PC-3 (cell line): ENCODE results near the gene RAB18. TPM values are rescaled to one million over a fixed set of nuclear protein-coding genes. Genes with fewer than 3 reads are reported as not detected.

Source experiments
- ATAC-seq: fragments of 200-7000 bp; cut with Tn5 transposase; 2 replicates; pipeline ENCODE4 v1.9.1; 2020; ENCODE audit warnings: mild to moderate bottlenecking, moderate library complexity
- BruUV-seq: library from RNA; stranded (reverse); fragments of 400-500 nt; replicated peaks from 2 replicates; lab custom pipeline; 2021; lab: Mats Ljungman, UMichigan
- CTCF ChIA-PET: fragments of 300-600 bp; sonication (Branson Sonifier 250); formaldehyde crosslinking; loops from one replicate; lab custom pipeline; 2022; ENCODE audit warnings: antibody characterized with exemption; lab: Charles Lee
- POLR2A ChIA-PET: fragments of 300-600 bp; sonication (Branson Sonifier 250); formaldehyde crosslinking; loops from one replicate; lab custom pipeline; 2022; ENCODE audit warnings: antibody characterized with exemption; ENCODE audit not compliant: unreplicated experiment; lab: Charles Lee
- DNase-seq: peaks from one replicate; pipeline ENCODE4 v3.0.0-alpha.2; 2015
- H2AFZ ChIP-seq: fragments of 300-600 bp; sonication (generic); 2 replicates; pipeline ENCODE4 v1.6.0; 2016; ENCODE audit warnings: antibody characterized with exemption, low read length
- H3F3A ChIP-seq: fragments of 300-600 bp; sonication (generic); one replicate; pipeline ENCODE4 v1.6.0; 2017; ENCODE audit warnings: antibody characterized with exemption, low read length, control low read depth, mild to moderate bottlenecking; ENCODE audit not compliant: unreplicated experiment
- H3K27ac ChIP-seq: fragments of 300-600 bp; sonication (generic); 2 replicates; pipeline ENCODE4 v1.5.1; 2016; ENCODE audit warnings: mild to moderate bottlenecking, low read length
- H3K27me3 ChIP-seq: fragments of 300-600 bp; sonication (generic); 2 replicates; pipeline ENCODE4 v1.6.1; 2016; ENCODE audit warnings: low read length, mixed read lengths
- H3K36me3 ChIP-seq: fragments of 300-600 bp; sonication (generic); 2 replicates; pipeline ENCODE4 v1.6.1; 2016; ENCODE audit warnings: low read depth, mixed run types, low read length, mixed read lengths
- H3K4me1 ChIP-seq: fragments of 300-600 bp; sonication (generic); 2 replicates; pipeline ENCODE4 v1.5.1; 2016; ENCODE audit warnings: low read length; ENCODE audit not compliant: insufficient read depth
- H3K4me2 ChIP-seq: fragments of 300-600 bp; sonication (generic); 2 replicates; pipeline ENCODE4 v1.6.0; 2016; ENCODE audit warnings: low read length
- H3K4me3 ChIP-seq: fragments of 300-600 bp; sonication (generic); 2 replicates; pipeline ENCODE4 v1.5.1; 2016; ENCODE audit warnings: mild to moderate bottlenecking, low read length, mixed read lengths
- H3K79me2 ChIP-seq: fragments of 300-600 bp; sonication (generic); 2 replicates; pipeline ENCODE4 v1.6.1; 2017; ENCODE audit warnings: low read length, mixed read lengths
- H3K9ac ChIP-seq: fragments of 300-600 bp; sonication (generic); 2 replicates; pipeline ENCODE4 v1.6.0; 2016; ENCODE audit warnings: mild to moderate bottlenecking, low read length
- H3K9me2 ChIP-seq: fragments of 300-600 bp; sonication (generic); replicated peaks from 2 replicates; pipeline ENCODE4 v1.6.1; 2016; ENCODE audit warnings: mixed run types, low read length, mixed read lengths
- H3K9me3 ChIP-seq: fragments of 300-600 bp; sonication (generic); 2 replicates; pipeline ENCODE4 v1.6.1; 2016; ENCODE audit warnings: low read length, mixed read lengths
- H4K20me1 ChIP-seq: fragments of 300-600 bp; sonication (generic); 2 replicates; pipeline ENCODE4 v1.6.1; 2016; ENCODE audit warnings: low read length, mixed read lengths
- EZH2 ChIP-seq: fragments of 300-600 bp; sonication (generic); IDR thresholded peaks from one replicate; pipeline ENCODE4 v1.6.1; 2017; ENCODE audit warnings: antibody characterized with exemption, mild to moderate bottlenecking, low read length; ENCODE audit not compliant: unreplicated experiment
- EZH2phosphoT487 ChIP-seq: fragments of 300-600 bp; sonication (generic); IDR thresholded peaks from 2 replicates; pipeline ENCODE4 v1.6.1; 2018; ENCODE audit warnings: mild to moderate bottlenecking, antibody characterized with exemption, low read length, borderline replicate concordance
- intact Hi-C: fragments of 100-400 bp; cut with micrococcal nuclease; formaldehyde crosslinking; loops from 2 replicates; pipeline ENCODE4 v1.9.0; 2023
- total RNA-seq: library from RNA; depleted of rRNA; stranded (reverse); fragments of >200 nt; gene quantifications from 2 replicates; pipeline ENCODE4 v1.2.3, GENCODE V29; 2014
- TF ChIP-seq, protein P1 (sequence below): fragments of 300-600 bp; sonication (generic); conservative IDR thresholded peaks from 2 replicates; pipeline ENCODE4 v1.5.1; 2017; ENCODE audit warnings: antibody characterized with exemption, low read depth, mild to moderate bottlenecking, low read length

The RAB18 gene
- total RNA-seq, 1 experiment from 2014 or later = 32.0 TPM

DNA sequence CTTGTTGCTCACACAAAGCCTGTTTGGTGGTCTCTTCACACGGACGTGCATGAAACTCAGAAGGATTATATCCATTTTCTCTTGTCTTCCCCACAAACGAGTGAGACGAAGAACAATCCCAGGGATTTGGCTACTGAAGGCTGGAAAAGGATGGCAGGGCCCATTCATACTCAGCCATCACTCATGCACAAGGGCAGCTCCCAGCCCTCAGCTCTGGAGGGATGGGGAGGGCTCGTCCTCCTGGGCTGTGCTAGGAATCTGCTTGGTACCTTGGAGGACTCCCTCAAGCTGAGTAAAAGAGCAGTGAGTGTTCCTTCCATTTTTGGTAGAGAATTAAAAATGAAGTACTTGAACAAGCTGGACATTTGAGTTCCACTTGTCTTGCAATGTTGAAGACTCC, 33.2 kb upstream of the RAB18 start:
- POLR2A ChIA-PET = no interaction called here
- BruUV-seq = no TSS peak
- no peak overlapping the region for H3K4me2 ChIP-seq
- no peak for ATAC-seq
- H3K27ac ChIP-seq = no peak overlapping the region
- no peaks in the 10 kb centered on the region for H4K20me1 ChIP-seq
- no peak for DNase-seq
- H3F3A ChIP-seq = no peaks in the 10 kb centered on the region
- no peaks in the 10 kb centered on the region for H3K79me2 ChIP-seq
- H3K9me3 ChIP-seq = no peaks in the 10 kb centered on the region
- no peak overlapping the region for H3K4me3 ChIP-seq
- H3K36me3 ChIP-seq = no peaks in the 10 kb centered on the region
- no peak for TF ChIP-seq EZH2phosphoT487
- TF ChIP-seq, protein P1, sequence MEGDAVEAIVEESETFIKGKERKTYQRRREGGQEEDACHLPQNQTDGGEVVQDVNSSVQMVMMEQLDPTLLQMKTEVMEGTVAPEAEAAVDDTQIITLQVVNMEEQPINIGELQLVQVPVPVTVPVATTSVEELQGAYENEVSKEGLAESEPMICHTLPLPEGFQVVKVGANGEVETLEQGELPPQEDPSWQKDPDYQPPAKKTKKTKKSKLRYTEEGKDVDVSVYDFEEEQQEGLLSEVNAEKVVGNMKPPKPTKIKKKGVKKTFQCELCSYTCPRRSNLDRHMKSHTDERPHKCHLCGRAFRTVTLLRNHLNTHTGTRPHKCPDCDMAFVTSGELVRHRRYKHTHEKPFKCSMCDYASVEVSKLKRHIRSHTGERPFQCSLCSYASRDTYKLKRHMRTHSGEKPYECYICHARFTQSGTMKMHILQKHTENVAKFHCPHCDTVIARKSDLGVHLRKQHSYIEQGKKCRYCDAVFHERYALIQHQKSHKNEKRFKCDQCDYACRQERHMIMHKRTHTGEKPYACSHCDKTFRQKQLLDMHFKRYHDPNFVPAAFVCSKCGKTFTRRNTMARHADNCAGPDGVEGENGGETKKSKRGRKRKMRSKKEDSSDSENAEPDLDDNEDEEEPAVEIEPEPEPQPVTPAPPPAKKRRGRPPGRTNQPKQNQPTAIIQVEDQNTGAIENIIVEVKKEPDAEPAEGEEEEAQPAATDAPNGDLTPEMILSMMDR = no peak
- no peaks in the 10 kb centered on the region for H3K4me1 ChIP-seq
- H2AFZ ChIP-seq = no peak overlapping the region
- no peaks in the 10 kb centered on the region for H3K9me2 ChIP-seq
- CTCF ChIA-PET = no interaction called here
- no peak overlapping the region for H3K9ac ChIP-seq
- intact Hi-C loops = no loop called here
- no peaks in the 10 kb centered on the region for H3K27me3 ChIP-seq

DNA sequence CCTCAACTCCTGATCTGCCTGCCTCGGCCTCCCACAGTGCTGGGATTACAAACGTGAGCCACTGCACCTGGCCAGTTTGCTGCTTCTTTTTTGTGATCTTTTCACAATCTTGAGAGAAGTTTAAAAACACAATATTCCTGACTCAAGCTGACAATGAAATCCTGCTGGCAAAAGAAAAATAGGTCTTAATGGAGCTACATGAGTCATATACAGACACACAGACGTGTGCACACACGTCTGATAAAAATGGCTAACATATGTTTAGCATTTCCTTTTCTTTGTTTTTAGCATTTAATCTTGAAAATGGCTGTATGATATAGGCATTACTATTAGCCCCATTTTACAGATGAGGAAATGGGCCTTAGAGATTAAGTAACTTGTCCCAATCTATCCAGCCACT, 29.4 kb upstream of the RAB18 start:
- no peaks in the 10 kb centered on the region for H3K27me3 ChIP-seq
- H3K27ac ChIP-seq = no peak overlapping the region
- H3K4me1 ChIP-seq = no peaks in the 10 kb centered on the region
- DNase-seq (no peak), ATAC-seq (no peak)
- H3F3A ChIP-seq = no peaks in the 10 kb centered on the region
- no peaks in the 10 kb centered on the region for H3K79me2 ChIP-seq
- no peaks in the 10 kb centered on the region for H3K9me3 ChIP-seq
- H3K36me3 ChIP-seq = no peaks in the 10 kb centered on the region
- ChIA-PET POLR2A (no interaction called here), CTCF (no interaction called here)
- intact Hi-C loops = no loop called here
- no peak overlapping the region for H3K4me3 ChIP-seq
- no peak overlapping the region for H2AFZ ChIP-seq
- H3K4me2 ChIP-seq = no peak overlapping the region
- no TSS peak for BruUV-seq
- H3K9me2 ChIP-seq = no peaks in the 10 kb centered on the region
- H4K20me1 ChIP-seq = no peaks in the 10 kb centered on the region
- TF ChIP-seq EZH2 (no peak), EZH2phosphoT487 (no peak)
- TF ChIP-seq, protein P1 = no peak
- H3K9ac ChIP-seq = no peak overlapping the region

DNA sequence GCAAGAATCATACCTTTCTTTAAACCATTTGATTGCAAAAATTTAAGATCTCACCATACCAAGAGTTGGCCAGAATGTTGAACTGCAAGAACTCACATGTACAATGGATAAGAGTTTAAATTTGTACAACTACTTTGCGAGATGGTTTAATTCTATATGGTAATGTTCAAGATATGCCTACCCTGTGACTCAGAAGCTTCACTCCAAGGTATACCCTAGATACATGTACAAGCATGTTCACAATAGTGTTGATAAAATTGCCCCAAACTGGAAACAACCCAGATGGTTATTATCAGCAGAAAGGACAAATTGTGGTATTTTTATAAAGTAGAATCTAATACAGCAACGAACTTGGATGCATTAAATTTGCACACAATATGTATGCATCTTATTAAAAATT, 25.1 kb upstream of the RAB18 start:
- Histone ChIP-seq H3K4me3 (no peak overlapping the region), H3K27ac (no peak overlapping the region), H3F3A (no peaks in the 10 kb centered on the region), H3K9ac (no peak overlapping the region), H3K4me2 (no peak overlapping the region), H3K36me3 (no peaks in the 10 kb centered on the region), H3K27me3 (no peaks in the 10 kb centered on the region), H2AFZ (no peak overlapping the region), H3K9me3 (no peaks in the 10 kb centered on the region), H3K79me2 (no peaks in the 10 kb centered on the region), H3K4me1 (peaks cover 10% of the 10 kb centered on the region; the same call in 1 of the 2 replicates), H3K9me2 (no peaks in the 10 kb centered on the region), H4K20me1 (no peaks in the 10 kb centered on the region)
- BruUV-seq = no TSS peak
- intact Hi-C loops = no loop called here
- TF ChIP-seq EZH2phosphoT487 = no peak
- TF ChIP-seq, protein P1 = no peak
- no peak for TF ChIP-seq EZH2
- ATAC-seq = no peak
- ChIA-PET POLR2A (no interaction called here), CTCF (no interaction called here)
- no peak for DNase-seq
